Natural killer cell (primary cell): ENCODE data around the gene ADCY9. TPM values are rescaled to one million over a fixed set of nuclear protein-coding genes. Genes with fewer than 3 reads are reported as not detected.

Source experiments
- ATAC-seq, 3 donors: fragments of 150-1000 bp in 2 of 3; fragments of 200-7000 bp in 1 of 3; cut with Tn5 transposase; 1 replicate in 1 of 3; 2 replicates in 2 of 3; pipeline ENCODE4 v1.10.0; 2021; ENCODE audit warnings: mild to moderate bottlenecking in 2 of 3, moderate library complexity in 2 of 3
- DNase-seq, 2 donors: peaks; one replicate each; pipeline versions ENCODE4 v3.0.0 to v3.0.0-alpha.2; 2013 to 2021; ENCODE audit warnings: mixed read lengths in 1 of 2
- H3K27ac ChIP-seq: one replicate; pipeline ENCODE4 v1.5.1; 2013; ENCODE audit warnings: mild to moderate bottlenecking, low read length
- H3K27me3 ChIP-seq: one replicate; pipeline ENCODE4 v1.6.1; 2013; ENCODE audit warnings: low read length; ENCODE audit not compliant: control insufficient read depth, insufficient read depth
- H3K36me3 ChIP-seq: one replicate; pipeline ENCODE4 v1.6.1; 2013; ENCODE audit warnings: low read length; ENCODE audit not compliant: control insufficient read depth, insufficient read depth
- H3K4me1 ChIP-seq: one replicate; pipeline ENCODE4 v1.6.1; 2013; ENCODE audit warnings: low read length; ENCODE audit not compliant: control insufficient read depth, insufficient read depth
- H3K4me3 ChIP-seq: one replicate; pipeline ENCODE4 v1.5.1; 2013; ENCODE audit warnings: low read length
- H3K9me3 ChIP-seq: one replicate; pipeline ENCODE4 v1.6.1; 2013; ENCODE audit warnings: low read length; ENCODE audit not compliant: control insufficient read depth, insufficient read depth
- H3K27ac Mint-ChIP-seq, 2 donors: one replicate each; pipeline ENCODE4 v1.8.0; 2022; ENCODE audit warnings: mild to moderate bottlenecking in 2 of 2, mixed read lengths in 2 of 2, moderate library complexity in 1 of 2
- H3K27me3 Mint-ChIP-seq, 2 donors: one replicate each; pipeline ENCODE4 v1.8.0; 2022; ENCODE audit warnings: low read depth in 2 of 2, mixed read lengths in 2 of 2
- H3K36me3 Mint-ChIP-seq: one replicate; pipeline ENCODE4 v1.8.0; 2022; ENCODE audit warnings: mixed read lengths
- H3K4me1 Mint-ChIP-seq, 2 donors: one replicate each; pipeline ENCODE4 v1.8.0; 2022; ENCODE audit warnings: mixed read lengths in 2 of 2
- H3K4me3 Mint-ChIP-seq: one replicate; pipeline ENCODE4 v1.8.0; 2022; ENCODE audit warnings: mild to moderate bottlenecking, moderate library complexity, mixed read lengths
- H3K9me3 Mint-ChIP-seq, 2 donors: one replicate each; pipeline ENCODE4 v1.8.0; 2022; ENCODE audit warnings: mixed read lengths in 2 of 2
- WGBS: methylation state at CpG from one replicate; pipeline ENCODE4 v1.1.7; 2013; ENCODE audit warnings: missing lambda C conversion rate; ENCODE audit not compliant: insufficient coverage; 5-methylcytosine and 5-hydroxymethylcytosine counted together
- intact Hi-C: fragments of 100-400 bp; cut with micrococcal nuclease; formaldehyde crosslinking; loops from one replicate; pipeline ENCODE4 v1.14.2; 2022
- total RNA-seq, 4 donors: library from RNA; stranded (reverse); fragments of 120-200 nt in 1 of 4; gene quantifications; one replicate each; pipeline versions ENCODE4 v1.2.3 to v1.2.4, GENCODE V29; 2013 to 2022
- TF ChIP-seq, protein P1 (sequence below): fragments of 200-600 bp; IDR thresholded peaks from one replicate; pipeline ENCODE4 v1.8.0; 2022; ENCODE audit warnings: antibody characterized with exemption

Gene ADCY9
- total RNA-seq, 3 donors from 2014 or later (not counting 1 experiment from before 2014, with no cell fraction given): 28.0 to 52.4 (median 38.3) TPM

DNA sequence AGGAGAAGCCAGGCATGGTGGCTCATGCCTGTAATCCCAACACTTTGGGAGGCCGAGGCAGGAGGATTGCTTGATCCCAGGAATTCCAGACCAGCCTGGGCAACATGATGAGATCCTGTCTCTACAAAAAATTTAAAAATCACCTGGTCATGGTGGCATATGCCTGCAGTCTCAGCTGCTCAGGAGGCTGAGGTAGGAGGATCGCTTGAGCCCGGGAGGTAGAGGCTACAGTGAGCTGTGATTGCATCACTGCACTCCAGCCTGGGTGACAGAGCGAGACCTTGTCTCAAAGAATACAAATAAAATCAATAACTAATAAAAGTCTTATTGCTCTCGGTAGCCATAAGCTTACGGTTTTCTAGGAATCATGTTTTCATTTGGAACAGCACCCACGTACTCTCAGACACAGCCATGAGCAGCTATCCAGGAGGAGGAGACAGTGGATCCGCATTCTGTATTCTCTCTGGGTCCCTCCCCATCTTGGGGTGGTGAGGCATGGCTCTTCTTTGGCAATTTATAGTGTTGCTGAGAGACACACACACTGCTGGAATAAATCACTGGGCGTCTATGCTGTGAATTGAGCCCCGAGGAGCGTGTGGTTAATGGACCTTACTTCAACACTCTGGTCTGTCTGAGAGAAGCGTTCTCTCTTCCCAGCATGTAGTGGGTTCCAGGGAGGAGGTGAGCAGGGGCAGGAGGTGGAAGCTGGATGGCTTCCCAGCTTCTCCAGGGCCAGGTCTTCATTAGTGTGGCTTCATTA, 8.5 kb upstream of the ADCY9 start:
- no peaks in the 10 kb centered on the region for H3K36me3 Mint-ChIP-seq
- H3K27ac Mint-ChIP-seq: no peak overlapping the region
- H3K4me1 Mint-ChIP-seq: no peaks in the 10 kb centered on the region
- Histone ChIP-seq H3K27me3 (no peaks in the 10 kb centered on the region), H3K4me1 (no peaks in the 10 kb centered on the region), H3K27ac (no peak overlapping the region), H3K36me3 (no peaks in the 10 kb centered on the region), H3K9me3 (no peaks in the 10 kb centered on the region), H3K4me3 (no peak overlapping the region)
- no peak for ATAC-seq
- no peak for DNase-seq
- H3K27me3 Mint-ChIP-seq: peaks cover 4 to 19% of the 10 kb centered on the region in 2 donors
- TF ChIP-seq, protein P1, sequence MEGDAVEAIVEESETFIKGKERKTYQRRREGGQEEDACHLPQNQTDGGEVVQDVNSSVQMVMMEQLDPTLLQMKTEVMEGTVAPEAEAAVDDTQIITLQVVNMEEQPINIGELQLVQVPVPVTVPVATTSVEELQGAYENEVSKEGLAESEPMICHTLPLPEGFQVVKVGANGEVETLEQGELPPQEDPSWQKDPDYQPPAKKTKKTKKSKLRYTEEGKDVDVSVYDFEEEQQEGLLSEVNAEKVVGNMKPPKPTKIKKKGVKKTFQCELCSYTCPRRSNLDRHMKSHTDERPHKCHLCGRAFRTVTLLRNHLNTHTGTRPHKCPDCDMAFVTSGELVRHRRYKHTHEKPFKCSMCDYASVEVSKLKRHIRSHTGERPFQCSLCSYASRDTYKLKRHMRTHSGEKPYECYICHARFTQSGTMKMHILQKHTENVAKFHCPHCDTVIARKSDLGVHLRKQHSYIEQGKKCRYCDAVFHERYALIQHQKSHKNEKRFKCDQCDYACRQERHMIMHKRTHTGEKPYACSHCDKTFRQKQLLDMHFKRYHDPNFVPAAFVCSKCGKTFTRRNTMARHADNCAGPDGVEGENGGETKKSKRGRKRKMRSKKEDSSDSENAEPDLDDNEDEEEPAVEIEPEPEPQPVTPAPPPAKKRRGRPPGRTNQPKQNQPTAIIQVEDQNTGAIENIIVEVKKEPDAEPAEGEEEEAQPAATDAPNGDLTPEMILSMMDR: no peak
- H3K9me3 Mint-ChIP-seq: no peaks in the 10 kb centered on the region
- WGBS: 89% methylated on average over 12 of the region's 12 CpGs
- intact Hi-C loops: no loop called here
- no peak overlapping the region for H3K4me3 Mint-ChIP-seq

DNA sequence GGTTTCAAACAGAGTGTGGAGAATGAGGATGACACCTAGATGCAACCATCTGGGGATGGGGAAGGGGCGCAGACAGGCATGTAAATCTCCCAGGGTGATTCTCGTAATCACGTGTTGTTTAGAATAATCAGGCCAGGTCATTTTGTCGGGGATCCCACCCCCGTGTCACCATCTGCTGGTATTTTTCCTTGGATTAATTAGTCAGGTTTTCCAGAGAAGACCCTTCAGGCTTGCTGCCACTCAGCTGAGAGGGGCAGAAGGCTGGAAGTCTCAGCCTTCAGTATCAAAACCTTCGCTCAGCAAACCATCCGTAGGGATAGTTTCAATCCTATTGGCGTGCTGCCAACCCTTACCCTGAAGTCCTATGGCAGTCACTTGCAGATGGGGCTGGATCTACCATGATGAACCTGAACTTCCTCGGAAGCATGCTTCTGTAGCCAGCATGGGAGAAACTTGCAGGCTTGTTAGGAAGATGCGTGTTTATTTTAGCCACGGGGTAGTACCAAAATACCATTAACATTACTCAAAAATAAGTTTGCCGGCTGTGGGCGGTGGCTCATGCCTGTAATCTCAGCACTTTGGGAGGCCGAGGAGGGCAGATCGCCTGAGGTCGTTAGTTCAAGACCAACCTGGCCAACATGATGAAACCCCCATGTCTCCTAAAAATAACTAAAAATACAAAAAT, 7.5 kb upstream of the ADCY9 start:
- Mint-ChIP-seq H3K9me3 (no peaks in the 10 kb centered on the region), H3K36me3 (no peaks in the 10 kb centered on the region), H3K27ac (no peak overlapping the region), H3K4me3 (no peak overlapping the region), H3K4me1 (no peaks in the 10 kb centered on the region), H3K27me3 (peaks cover 0 to 19% of the 10 kb centered on the region in 2 donors)
- TF ChIP-seq, protein P1: no peak
- no peak overlapping the region for H3K27ac ChIP-seq
- DNase-seq: no peak
- no peaks in the 10 kb centered on the region for H3K9me3 ChIP-seq
- ATAC-seq: no peak
- no peak overlapping the region for H3K4me3 ChIP-seq
- 81% methylated on average over 16 of the region's 16 CpGs for WGBS
- intact Hi-C loops: no loop called here
- H3K27me3 ChIP-seq: no peaks in the 10 kb centered on the region
- no peaks in the 10 kb centered on the region for H3K36me3 ChIP-seq
- no peaks in the 10 kb centered on the region for H3K4me1 ChIP-seq

DNA sequence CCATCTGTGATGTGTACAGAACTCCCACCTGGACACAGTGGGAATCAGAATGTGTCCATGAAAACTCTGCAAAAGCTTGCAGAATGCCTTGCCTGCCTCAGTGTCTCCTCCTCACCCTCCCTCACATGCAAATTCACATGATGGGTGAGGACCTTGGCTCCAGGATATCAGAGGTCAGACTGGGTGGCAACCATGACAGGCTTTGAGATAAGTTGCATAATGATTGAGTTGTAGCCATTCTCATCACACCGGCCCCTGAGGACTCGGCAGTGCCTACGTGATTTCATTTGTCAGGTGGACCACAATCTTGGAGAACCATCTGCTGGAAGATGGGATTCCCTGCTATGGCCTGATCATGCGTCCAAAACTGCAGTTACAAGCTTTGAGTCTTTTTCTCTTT, 3.9 kb upstream of the ADCY9 start:
- Mint-ChIP-seq H3K4me1 (peaks cover 8% of the 10 kb centered on the region in 2 donors), H3K9me3 (no peaks in the 10 kb centered on the region), H3K27me3 (peaks cover 0 to 11% of the 10 kb centered on the region in 2 donors), H3K36me3 (no peaks in the 10 kb centered on the region), H3K27ac (no peak overlapping the region), H3K4me3 (no peak overlapping the region)
- Histone ChIP-seq H3K27me3 (no peaks in the 10 kb centered on the region), H3K4me3 (no peak overlapping the region), H3K36me3 (no peaks in the 10 kb centered on the region), H3K4me1 (peaks cover 12% of the 10 kb centered on the region), H3K9me3 (no peaks in the 10 kb centered on the region), H3K27ac (no peak overlapping the region)
- ATAC-seq (no peak), DNase-seq (no peak)
- intact Hi-C loops: no loop called here
- TF ChIP-seq, protein P1: no peak
- WGBS: 93% methylated on average over 4 of the region's 4 CpGs
